Measurements from ENCODE around the gene PRPS1.
"Not testable (repeated sequence)": the region's sequence is repeated elsewhere in the genome, so short reads cannot be mapped to it uniquely, and the experiment has no call there.

PRPS1 gene

GRCh38 chrX:107630031-107630689 lies 1.9 kb downstream of the PRPS1 start:
- DNase-seq (ENCODE audit: low spot score): no peak

DNA sequence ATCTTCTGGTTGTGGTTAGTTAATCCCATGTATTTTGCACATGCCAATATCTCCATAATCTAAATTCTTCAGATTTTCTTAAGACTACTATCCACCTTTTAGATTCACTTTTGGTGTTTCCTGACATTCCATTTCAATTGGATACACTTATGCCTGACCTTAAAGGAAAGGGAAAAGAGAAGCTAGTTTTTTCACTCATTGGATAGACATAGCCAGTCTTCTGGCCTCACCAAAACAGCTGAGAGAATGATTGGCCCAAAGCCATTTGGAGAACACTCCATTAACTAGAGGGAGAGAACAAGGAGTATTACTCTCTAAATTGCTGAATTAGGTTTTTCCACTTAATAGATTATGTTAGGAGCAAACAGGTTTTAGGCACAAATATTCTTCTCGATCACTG lies 4.0 kb downstream of the PRPS1 start:
- DNase-seq (ENCODE audit: low spot score): no peak

DNA sequence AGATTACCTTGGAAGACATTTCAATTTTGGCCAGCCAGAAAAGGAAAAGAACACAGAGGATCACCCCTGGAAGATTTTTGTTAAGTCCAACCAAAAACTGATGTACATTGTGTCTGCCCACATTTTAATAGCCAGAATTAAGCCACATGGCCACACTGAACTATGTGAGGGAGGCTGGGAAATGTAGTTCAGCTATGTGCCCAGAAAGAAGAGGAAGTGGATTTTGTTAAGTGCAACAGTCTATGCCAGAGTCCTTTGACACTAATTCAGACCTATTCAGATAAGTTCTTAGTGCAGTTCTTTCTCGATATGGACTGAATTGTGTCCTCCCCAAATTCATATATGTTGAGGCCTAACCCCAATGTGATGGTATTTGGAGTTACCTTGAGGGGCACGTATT lies 18.4 kb downstream of the PRPS1 start:
- DNase-seq (ENCODE audit: low spot score): no peak

- no peak for DNase-seq (ENCODE audit: low spot score)
Measured at GRCh38 chrX:107648332-107648731, 20.0 kb downstream of the PRPS1 start.

DNA sequence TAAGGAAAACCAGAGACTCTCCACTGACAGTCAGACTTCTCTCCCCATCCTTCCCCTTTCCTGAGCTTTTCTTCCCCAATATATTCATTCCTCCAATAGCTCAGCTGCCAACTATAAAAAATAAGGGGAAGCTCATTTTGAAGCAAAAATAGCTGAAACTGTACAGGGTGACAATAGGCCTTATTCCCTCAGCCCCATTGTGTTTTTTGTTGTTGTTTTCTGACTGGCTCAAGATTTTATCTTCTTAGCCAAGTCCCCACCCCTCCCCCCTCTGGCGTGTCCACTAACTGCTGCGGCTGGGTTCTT lies 26.2 kb downstream of the PRPS1 start:
- DNase-seq (ENCODE audit: low spot score): no peak

DNA sequence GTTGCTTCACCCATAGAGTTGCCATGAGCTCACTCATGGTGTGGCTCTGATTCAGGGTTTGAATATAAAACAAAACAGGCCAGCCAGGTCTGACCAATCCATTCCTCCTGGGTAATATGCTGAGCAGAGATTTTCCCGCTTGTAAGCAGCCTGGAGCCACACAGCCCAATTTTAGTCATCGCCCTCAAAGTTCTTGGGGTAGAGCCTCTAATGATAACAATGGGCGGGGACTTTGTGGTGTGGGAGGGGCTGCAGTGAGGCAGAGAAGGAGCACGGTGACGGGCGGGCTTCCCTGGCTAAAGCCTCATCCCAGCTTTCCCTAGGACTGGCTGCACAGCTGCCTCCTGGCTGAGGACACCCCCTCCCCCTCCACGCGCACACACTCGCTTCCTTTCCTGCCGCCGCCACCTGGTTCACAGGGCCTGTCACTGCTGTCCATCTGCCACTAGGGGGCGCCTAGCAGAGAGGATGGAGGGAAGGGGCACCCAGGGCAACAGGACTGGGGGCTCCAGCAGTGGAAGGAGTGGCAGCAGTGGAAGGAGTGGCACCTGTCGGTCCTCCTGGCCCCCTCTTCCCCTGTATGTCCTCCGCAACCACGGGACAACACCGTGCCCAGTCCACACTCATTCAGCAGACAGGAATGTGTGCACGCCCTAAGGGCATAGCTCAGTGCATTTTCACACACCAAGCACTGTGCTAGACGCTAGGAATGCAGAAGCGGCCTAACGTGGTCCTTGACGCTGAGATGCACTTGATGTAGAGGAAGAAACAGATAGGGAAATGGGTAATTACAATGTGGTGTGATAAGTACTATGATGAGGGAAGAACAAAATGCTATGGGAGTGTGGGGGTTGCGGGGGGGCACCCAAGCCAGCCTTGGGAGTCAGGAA lies 26.8 kb downstream of the PRPS1 start:
- DNase-seq (ENCODE audit: low spot score): peak; percentile 41

DNA sequence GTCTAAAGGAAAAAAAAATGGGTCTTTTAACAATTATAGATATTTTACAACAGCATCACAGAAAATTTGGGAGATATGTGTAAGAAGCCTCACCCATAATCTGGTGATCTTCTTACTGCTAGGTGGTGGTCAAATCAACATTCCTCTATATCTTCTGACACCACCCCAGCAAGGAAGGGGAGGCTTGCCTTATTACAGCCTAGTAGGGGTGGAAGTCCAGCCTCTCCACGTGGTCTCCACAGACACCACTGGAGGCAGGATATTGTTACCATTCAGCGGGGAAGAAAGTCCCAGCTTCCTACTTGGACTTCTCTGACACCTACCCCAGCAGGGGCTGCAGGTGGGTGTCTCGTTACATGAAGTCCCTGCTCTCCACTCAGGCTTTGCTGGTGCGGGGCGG lies 28.7 kb downstream of the PRPS1 start:
- DNase-seq (ENCODE audit: low spot score): no peak

GRCh38 chrX:107658660-107659059 lies 30.4 kb downstream of the PRPS1 start:
- DNase-seq (ENCODE audit: low spot score): no peak

DNA sequence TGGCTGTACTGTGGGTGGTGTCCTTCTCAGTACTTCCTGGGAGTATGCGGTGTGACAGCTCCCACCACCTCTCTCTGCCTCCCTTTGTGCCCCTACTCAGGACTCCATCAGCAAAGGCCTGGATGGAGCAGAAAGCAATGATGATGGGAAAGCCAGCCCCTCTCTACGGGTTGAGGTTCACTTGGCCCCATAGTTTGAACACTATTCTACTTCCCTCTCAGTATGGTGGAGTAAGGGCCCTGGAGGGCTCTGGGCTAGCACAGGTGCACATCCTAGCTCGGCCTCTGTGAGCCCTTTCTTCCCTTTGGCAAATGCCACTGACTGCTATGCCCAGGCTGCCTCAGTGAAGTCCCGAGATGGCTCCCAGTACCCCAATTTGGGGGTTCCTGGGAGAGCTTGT lies 31.0 kb downstream of the PRPS1 start:
- no peak for DNase-seq (ENCODE audit: low spot score)

DNA sequence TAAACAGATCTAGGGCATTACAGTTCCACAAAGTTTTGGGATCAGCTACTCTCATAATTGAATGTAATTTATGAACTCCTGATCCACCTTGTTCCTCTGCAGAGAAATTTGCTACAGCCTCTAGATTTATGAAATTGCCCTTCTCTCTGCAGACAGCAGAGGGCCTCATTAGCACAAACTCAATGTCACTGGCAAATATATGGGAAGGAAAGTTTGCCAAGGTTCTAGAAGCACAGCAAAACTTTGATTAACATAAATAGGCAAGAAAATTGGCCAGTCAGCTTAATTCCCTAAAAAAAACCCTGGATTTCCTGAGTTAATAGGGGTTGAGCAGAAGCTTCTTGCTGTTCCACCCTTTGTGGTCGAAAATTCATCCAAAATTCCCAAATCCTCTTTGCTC lies 31.5 kb downstream of the PRPS1 start:
- DNase-seq (ENCODE audit: low spot score): peak; percentile 60

GRCh38 chrX:107662145-107662544 lies 33.8 kb downstream of the PRPS1 start:
- no peak for DNase-seq (ENCODE audit: low spot score)

- no peak for DNase-seq (ENCODE audit: low spot score)
Measured at GRCh38 chrX:107662824-107663223, 34.5 kb downstream of the PRPS1 start.

DNA sequence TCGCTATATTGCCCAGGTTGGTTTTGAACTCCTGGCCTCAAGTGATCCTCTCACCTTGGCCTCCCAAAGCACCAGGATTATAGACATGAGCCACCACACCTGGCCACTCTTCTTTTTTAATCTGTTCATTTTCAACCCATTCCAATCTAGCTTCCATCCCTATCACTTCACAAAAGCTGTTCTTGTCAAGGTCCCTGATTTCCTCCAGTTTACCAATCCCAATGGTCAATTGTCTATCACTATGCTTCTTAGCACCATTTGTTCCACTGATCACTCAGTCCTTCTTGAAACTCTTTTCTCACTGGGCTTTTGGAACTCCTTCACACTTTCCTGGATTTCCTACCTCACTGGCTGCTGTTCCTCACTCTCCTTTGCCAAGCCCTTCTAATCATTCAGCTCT lies 38.6 kb downstream of the PRPS1 start:
- DNase-seq (ENCODE audit: low spot score): no peak

- no peak for DNase-seq (ENCODE audit: low spot score)
Measured at GRCh38 chrX:107667426-107667825, 39.1 kb downstream of the PRPS1 start.

- DNase-seq (ENCODE audit: low spot score): not testable (repeated sequence)
Measured at GRCh38 chrX:107668710-107669109, 40.4 kb downstream of the PRPS1 start.

- DNase-seq (ENCODE audit: low spot score): no peak
Measured at GRCh38 chrX:107669261-107669660, 41.0 kb downstream of the PRPS1 start.

- DNase-seq (ENCODE audit: low spot score): no peak
Measured at GRCh38 chrX:107669885-107670628, 41.7 kb downstream of the PRPS1 start.

DNA sequence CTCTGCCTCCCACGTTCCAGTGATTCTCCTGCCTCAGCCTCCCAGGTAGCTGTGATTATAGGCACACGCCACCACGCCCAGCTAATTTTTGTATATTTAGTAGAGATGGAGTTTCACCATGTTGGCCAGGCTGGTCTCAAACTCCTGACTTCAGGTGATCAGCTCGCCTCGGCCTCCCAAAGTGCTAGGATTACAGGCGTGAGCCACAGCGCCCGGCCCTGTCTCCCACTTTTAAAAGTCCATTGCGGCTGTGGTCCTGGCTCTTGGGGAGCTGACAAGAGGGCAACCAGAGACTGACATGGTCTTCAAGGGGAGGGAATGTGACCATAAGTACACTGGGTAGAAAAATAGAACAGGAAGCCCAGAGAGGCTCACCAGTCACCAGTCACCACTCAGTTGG lies 42.9 kb downstream of the PRPS1 start:
- DNase-seq (ENCODE audit: low spot score): not testable (repeated sequence)

DNA sequence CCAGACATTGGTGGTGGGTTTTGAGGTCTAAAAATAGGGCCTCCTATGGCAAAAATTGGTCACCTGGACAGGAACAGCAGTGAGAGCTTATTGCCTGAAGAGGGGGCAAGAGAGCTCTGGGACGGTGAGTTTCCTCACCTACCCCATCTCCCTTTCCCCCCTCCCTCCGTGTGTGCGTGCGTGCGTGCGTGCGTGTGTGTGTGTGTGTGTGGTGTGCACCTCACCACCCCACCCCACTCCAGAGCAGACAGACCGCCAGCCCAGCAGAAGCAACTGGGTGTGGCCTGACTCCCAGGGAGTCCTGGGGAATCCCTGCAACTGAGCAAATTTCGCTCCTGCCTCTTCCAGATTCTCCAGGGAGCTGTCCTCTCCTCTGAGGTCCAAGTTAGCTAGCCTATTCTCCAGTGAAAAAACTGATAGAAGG lies 44.7 kb downstream of the PRPS1 start:
- peak; percentile 86 for DNase-seq (ENCODE audit: low spot score)

- DNase-seq (ENCODE audit: low spot score): no peak
Measured at GRCh38 chrX:107673431-107673830, 45.1 kb downstream of the PRPS1 start.

DNA sequence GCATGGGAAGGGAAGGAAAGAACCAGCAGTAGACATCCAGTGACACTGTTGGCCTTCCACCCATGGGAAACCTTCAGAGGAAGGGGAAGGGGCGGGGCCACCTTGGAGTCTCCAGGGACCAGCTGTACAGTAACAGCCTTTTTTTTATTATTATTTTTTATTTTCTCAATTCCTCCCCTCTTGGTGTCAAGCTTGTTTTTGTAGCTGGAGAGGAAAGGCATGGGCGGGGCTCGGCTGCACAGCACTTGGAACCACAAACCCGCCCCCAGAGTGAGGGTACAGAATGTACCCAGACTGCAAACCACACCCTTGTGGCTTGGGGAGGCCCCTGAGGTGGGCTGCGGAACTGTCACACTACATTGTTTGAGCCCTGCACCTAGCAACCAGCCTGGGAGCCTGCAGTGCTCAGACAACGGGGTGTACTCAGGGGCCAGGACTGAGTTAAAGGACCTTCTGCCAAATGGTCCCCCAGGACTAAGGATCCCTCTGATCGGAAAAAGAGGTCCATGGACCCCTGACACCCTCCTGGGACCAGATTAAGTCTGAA lies 45.7 kb downstream of the PRPS1 start:
- DNase-seq (ENCODE audit: low spot score): peak; percentile 79

GRCh38 chrX:107674480-107675364 lies 46.4 kb downstream of the PRPS1 start:
- DNase-seq (ENCODE audit: low spot score): no peak

Data from SW480 (cell line).